ENCODE measurements around the gene ZNF277.

DNA sequence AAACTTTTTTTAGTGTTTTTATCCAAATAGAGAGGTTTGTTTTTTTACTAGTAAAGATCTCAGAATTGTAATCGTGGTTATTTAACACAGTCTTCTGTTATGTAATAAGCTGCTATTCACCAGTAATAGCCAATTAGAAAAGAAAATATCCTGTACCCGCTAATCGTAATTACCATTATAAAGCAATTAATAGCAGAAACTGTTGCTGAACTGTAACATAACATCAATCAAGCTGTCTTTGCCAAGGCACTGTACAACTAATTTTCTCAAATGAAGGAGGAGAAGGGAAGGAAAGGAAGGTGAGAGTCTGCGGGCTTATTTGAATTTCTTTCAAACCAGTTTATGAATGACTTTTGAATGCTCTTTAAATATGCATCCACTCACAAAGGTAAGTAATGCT, 9.3 kb downstream of the ZNF277 start:
- TF ChIP-seq, protein P1, sequence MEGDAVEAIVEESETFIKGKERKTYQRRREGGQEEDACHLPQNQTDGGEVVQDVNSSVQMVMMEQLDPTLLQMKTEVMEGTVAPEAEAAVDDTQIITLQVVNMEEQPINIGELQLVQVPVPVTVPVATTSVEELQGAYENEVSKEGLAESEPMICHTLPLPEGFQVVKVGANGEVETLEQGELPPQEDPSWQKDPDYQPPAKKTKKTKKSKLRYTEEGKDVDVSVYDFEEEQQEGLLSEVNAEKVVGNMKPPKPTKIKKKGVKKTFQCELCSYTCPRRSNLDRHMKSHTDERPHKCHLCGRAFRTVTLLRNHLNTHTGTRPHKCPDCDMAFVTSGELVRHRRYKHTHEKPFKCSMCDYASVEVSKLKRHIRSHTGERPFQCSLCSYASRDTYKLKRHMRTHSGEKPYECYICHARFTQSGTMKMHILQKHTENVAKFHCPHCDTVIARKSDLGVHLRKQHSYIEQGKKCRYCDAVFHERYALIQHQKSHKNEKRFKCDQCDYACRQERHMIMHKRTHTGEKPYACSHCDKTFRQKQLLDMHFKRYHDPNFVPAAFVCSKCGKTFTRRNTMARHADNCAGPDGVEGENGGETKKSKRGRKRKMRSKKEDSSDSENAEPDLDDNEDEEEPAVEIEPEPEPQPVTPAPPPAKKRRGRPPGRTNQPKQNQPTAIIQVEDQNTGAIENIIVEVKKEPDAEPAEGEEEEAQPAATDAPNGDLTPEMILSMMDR (IDR thresholded peaks at IDR 0.05) = no peak
- no peak for TF ChIP-seq ZFX (IDR thresholded peaks at IDR 0.05; ENCODE audit: borderline replicate concordance)
